ENCODE results near the gene EHF.

DNA sequence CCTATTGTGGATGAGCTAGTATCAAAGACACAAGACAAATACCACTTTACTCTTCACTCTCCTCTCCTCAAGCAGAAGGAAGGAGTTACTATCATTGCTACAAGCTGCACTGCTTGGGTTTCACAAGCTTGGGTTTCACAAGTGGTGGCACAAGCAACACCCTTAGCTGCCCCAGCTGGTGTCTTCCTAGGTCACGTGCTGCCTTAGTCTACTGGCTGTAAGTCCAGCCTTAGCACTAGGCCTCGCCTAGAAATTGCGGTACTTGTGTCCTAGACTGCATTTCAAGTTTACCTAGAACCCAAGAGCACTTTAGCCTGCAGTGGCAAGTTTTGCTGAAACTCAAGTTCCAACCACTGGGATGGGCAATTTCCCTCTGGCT, 86.6 kb downstream of the EHF start:
- no peak for TF ChIP-seq CTCF (tag by site-specific recombination; IDR thresholded peaks at IDR 0.05)
- no peak for TF ChIP-seq ZNF324 (tag by site-specific recombination; IDR thresholded peaks at IDR 0.05)
- no peak for TF ChIP-seq PRDM10 (tag by site-specific recombination; IDR thresholded peaks at IDR 0.05)
- no peak for TF ChIP-seq PRDM4 (tag by site-specific recombination; IDR thresholded peaks at IDR 0.05)
- no peak for TF ChIP-seq GLI4 (tag by site-specific recombination; IDR thresholded peaks at IDR 0.05)
- TF ChIP-seq ZBTB44 (tag by site-specific recombination; IDR thresholded peaks at IDR 0.05) = no peak
- no peak for TF ChIP-seq MEIS1 (CRISPR knock-in tag; IDR thresholded peaks at IDR 0.05; ENCODE audit: borderline replicate concordance)
- no peak for TF ChIP-seq ZNF777 (tag by site-specific recombination; IDR thresholded peaks at IDR 0.05; ENCODE audit: borderline replicate concordance)
